ENCODE data around the gene CDH13.

GRCh38 chr16:83802554-83803205 lies 1175.9 kb downstream of the CDH13 start:
- TF ChIP-seq TRIM28 (IDR thresholded peaks at IDR 0.05), result no peak
- TF ChIP-seq NRF1 (conservative IDR thresholded peaks at IDR 0.05 in 1 of 2, IDR thresholded peaks at IDR 0.05 in 1 of 2), result no peak
- no peak for TF ChIP-seq KLF13 (tag; IDR thresholded peaks at IDR 0.05; ENCODE audit: borderline replicate concordance, low read depth)
- TF ChIP-seq KHSRP (IDR thresholded peaks at IDR 0.05), result no peak
- no peak for TF ChIP-seq ELK1 (CRISPR knock-in tag; IDR thresholded peaks at IDR 0.05)
- no peak for TF ChIP-seq JUNB (CRISPR knock-in tag; conservative IDR thresholded peaks at IDR 0.05)
- TF ChIP-seq ZNF121 (CRISPR knock-in tag; conservative IDR thresholded peaks at IDR 0.05), result no peak
- no peak for TF ChIP-seq ZFP36 (IDR thresholded peaks at IDR 0.05; ENCODE audit: low read depth, low read length, partially characterized antibody)
- no peak for TF ChIP-seq FOXP1 (CRISPR knock-in tag; IDR thresholded peaks at IDR 0.05)
- TF ChIP-seq ADNP (tag; IDR thresholded peaks at IDR 0.05), result no peak
- TF ChIP-seq ESRRA (IDR thresholded peaks at IDR 0.05; ENCODE audit: borderline replicate concordance, low read depth), result no peak
- no peak for TF ChIP-seq ARID4B (CRISPR knock-in tag; IDR thresholded peaks at IDR 0.05)
- TF ChIP-seq GATA2 (CRISPR knock-in tag; IDR thresholded peaks at IDR 0.05), result no peak
- TF ChIP-seq EZH2 (IDR thresholded peaks at IDR 0.05; ENCODE audit: borderline replicate concordance, low read depth, low read length), result no peak

Data from K562 (cell line).